NCI-H82 (cell line): Measurements from ENCODE around the gene USH2A.

Source experiments
- DNase-seq: peaks from one replicate; lab custom pipeline; 2025; lab: John Stamatoyannopoulos, UW

Gene USH2A

GRCh38 chr1:215590779-215591491 is 832.3 kb downstream of the USH2A start:
- no peak for DNase-seq

DNA sequence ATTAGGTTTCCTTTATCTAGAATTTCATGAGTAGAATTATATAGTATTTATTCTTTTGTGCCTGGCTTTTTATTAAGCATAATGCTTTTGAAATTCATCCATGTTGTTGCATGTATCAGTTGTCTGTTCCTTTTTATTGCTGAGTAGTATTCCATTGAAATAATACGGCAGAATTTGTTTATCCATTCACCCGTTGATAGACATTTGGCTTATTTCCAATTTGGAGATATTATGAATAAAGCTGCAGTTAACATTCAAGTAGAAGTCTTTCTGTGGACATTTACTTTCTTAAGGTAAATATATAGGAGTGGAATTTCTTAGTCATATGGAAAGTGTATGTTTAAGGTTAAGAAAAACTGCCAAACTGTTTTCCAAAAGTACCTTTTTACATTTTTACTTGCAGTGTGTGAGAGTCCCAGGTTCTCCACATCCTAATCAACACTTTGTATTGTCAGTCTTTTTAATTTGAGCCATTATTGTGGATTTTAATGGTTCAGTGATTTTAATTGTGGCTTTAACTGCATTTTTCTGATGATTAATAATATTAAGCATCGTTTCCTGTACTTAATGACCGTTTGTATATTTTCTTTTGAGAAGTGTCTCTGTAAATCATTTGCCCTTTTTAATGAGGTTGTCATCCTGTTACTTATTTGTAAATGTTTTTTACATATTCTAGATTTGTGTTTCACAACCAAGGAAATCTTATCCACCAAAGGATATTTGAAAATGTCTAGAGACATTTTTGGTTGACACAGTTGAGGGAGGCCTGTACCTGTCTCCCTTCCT is 833.4 kb downstream of the USH2A start:
- no peak for DNase-seq

DNA sequence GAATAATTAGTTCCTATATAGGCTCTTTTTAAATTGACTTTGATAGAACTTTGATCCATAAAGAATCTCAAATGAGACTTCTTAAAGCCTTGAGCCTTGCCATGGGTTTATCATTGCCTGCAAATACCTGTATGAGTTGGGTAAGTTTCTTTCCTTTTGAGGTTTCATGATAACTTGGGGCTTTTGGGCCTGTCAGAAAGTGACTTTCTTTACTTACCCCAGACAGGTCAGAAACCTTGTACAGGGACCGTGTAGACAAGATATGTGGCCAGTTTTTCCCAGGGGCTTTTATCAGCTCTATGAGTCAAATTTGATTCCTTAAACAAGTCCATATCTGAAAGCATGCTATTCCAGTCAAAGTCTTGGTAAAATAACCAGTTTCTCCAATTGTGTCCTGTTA is 838.9 kb downstream of the USH2A start:
- no peak for DNase-seq

- no peak for DNase-seq
Measured at GRCh38 chr1:215583185-215583749, 840.0 kb downstream of the USH2A start.

DNA sequence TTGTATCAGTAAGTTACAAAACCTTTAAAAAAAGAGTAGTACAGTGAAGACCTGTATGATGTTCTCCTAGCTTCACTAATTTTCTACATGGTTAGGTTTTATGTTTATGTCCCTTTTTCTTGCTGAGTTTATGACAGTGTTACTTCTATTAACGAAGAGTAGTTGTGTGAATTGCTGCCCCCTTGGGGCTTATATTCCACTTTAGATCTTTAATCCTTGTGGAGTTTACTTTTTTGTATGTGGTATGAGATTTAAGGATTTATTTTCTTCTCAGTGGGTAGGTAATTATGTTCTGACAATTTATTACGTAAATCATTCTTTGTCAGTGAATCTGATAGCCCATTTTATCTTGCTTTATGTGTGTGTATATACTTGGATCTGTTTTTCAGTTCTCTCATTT is 841.4 kb downstream of the USH2A start:
- DNase-seq: no peak
